OCI-LY3 (cell line): Measurements from ENCODE around the gene RNF208.

Experiments
- EZH2phosphoT487 ChIP-seq: fragments of 200-600 bp; shearing (Covaris generic); IDR thresholded peaks from 2 replicates; pipeline ENCODE4 v1.6.1; 2018; ENCODE audit warnings: antibody characterized with exemption, mixed run types, low read depth
- TF ChIP-seq, protein P1 (sequence below): fragments of 200-600, 300-600 bp; sonication (generic); IDR thresholded peaks from 2 replicates; pipeline ENCODE4 v1.5.1; 2014; ENCODE audit warnings: antibody characterized with exemption, low read length, low read depth

DNA sequence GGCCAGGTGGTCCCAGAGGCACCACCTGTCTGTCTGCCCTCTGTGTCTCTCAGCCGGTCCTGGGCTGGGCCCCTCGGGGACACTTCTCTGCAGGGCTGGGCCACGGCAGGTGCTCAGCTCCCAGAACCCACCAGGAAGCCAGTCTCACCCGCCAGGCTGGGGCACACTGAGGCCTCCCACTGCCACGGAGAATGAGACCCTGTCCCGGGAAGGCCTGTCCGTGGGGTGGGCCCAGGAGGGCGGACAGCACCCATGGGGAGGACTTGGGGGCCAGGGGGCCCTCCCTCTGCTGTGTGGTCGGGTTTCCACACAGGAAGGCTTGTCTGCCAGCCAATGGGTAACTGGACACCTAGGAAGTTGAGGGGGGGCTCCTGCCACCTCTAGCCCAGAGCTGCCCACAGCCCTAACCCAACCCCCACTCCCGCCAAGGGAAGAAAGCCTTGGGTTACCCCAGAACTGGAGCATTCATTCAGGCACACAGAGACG lies 14.9 kb upstream of the RNF208 start:
- TF ChIP-seq EZH2phosphoT487 = no peak
- TF ChIP-seq, protein P1, sequence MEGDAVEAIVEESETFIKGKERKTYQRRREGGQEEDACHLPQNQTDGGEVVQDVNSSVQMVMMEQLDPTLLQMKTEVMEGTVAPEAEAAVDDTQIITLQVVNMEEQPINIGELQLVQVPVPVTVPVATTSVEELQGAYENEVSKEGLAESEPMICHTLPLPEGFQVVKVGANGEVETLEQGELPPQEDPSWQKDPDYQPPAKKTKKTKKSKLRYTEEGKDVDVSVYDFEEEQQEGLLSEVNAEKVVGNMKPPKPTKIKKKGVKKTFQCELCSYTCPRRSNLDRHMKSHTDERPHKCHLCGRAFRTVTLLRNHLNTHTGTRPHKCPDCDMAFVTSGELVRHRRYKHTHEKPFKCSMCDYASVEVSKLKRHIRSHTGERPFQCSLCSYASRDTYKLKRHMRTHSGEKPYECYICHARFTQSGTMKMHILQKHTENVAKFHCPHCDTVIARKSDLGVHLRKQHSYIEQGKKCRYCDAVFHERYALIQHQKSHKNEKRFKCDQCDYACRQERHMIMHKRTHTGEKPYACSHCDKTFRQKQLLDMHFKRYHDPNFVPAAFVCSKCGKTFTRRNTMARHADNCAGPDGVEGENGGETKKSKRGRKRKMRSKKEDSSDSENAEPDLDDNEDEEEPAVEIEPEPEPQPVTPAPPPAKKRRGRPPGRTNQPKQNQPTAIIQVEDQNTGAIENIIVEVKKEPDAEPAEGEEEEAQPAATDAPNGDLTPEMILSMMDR = no peak
